ENCODE measurements around the gene PROZ. TPM values are rescaled to one million over a fixed set of nuclear protein-coding genes. Genes with fewer than 3 reads are reported as not detected.
A peak's percentile ranks its signal among the peaks of the same experiment; 100 is the strongest.

Gene PROZ
- total and polyA plus RNA-seq, 2 of the 13 experiments (the other 11 are each of a cell fraction or from before 2014, with no cell fraction given) = 5.6 to 22.5 TPM

GRCh38 chr13:113208421-113209335 lies 50.2 kb downstream of the PROZ start, which contains the start of gene PCID2 (continued):
- TF ChIP-seq FOXP4 (CRISPR knock-in tag; IDR thresholded peaks at IDR 0.05) = peak; percentile 67; the same call in 1 of the 2 replicates
- no peak for TF ChIP-seq HOXA9 (CRISPR knock-in tag; IDR thresholded peaks at IDR 0.05; ENCODE audit: borderline replicate concordance)
- peak; percentile 83 for TF ChIP-seq HNRNPK (IDR thresholded peaks at IDR 0.05; ENCODE audit: low read depth, low read length, poor library complexity, severe bottlenecking)
- no peak for TF ChIP-seq SMARCC2 (IDR thresholded peaks at IDR 0.05)
- TF ChIP-seq IKZF4 (CRISPR knock-in tag; IDR thresholded peaks at IDR 0.05; ENCODE audit: borderline replicate concordance, low read depth, not compliant biosample characterization) = peak; percentile 89
- peak; percentile 77 for TF ChIP-seq ZXDC (CRISPR knock-in tag; IDR thresholded peaks at IDR 0.05)
- no peak for TF ChIP-seq HDAC6 (IDR thresholded peaks at IDR 0.05; ENCODE audit: low read depth, low read length)
- TF ChIP-seq ZMYM4 (CRISPR knock-in tag; IDR thresholded peaks at IDR 0.05) = peak; percentile 89
- TF ChIP-seq NR0B2 (CRISPR knock-in tag; IDR thresholded peaks at IDR 0.05) = 0 out of 2 replicates have a peak, but pooled peaks have one; percentile 45
- peak; percentile 97 for TF ChIP-seq CBX1 (IDR thresholded peaks at IDR 0.05; ENCODE audit: low read depth)
- TF ChIP-seq ZNF441 (CRISPR knock-in tag; IDR thresholded peaks at IDR 0.05; ENCODE audit: borderline replicate concordance) = peak; percentile 84
- TF ChIP-seq ZNF235 (CRISPR knock-in tag; IDR thresholded peaks at IDR 0.05; ENCODE audit: borderline replicate concordance) = peak; percentile 88
- peak; percentile 94 for TF ChIP-seq SMAD3 (CRISPR knock-in tag; IDR thresholded peaks at IDR 0.05)
- TF ChIP-seq ZNF556 (CRISPR knock-in tag; IDR thresholded peaks at IDR 0.05; ENCODE audit: borderline replicate concordance) = peak; percentile 72; the same call in 1 of the 2 replicates
- peak; percentile 97 for TF ChIP-seq ZNF614 (CRISPR knock-in tag; IDR thresholded peaks at IDR 0.05; ENCODE audit: borderline replicate concordance)
- peak; percentile 98 for TF ChIP-seq ZBTB2 (CRISPR knock-in tag; IDR thresholded peaks at IDR 0.05; ENCODE audit: low read depth)
- TF ChIP-seq MAX (IDR thresholded peaks at IDR 0.05) = peak; percentile 77

All from HepG2 (cell line).